NCI-H2171 (cell line): ENCODE data around the gene COL6A1.

ENCODE experiments used
- DNase-seq: peaks from one replicate; lab custom pipeline; 2025; lab: John Stamatoyannopoulos, UW

COL6A1 gene

DNA sequence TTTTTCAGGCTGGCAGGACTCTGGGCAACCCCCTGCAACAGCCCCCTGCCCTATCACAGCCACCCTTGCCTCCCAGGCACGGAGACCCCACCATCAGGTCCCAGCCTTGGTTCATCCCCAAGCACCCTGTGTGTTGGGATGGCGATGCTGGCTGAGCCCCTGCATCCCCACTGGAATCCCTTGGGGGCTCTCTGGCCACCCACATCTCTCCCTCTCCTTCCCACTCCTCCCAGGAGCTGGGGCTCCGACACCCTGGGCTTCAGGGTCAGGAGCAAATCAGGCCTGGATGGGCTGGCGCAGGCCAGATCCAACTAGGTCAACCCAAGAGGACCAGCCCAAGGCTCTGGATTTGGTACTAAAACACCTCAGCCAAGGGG lies 25.9 kb downstream of the COL6A1 start:
- no peak for DNase-seq

DNA sequence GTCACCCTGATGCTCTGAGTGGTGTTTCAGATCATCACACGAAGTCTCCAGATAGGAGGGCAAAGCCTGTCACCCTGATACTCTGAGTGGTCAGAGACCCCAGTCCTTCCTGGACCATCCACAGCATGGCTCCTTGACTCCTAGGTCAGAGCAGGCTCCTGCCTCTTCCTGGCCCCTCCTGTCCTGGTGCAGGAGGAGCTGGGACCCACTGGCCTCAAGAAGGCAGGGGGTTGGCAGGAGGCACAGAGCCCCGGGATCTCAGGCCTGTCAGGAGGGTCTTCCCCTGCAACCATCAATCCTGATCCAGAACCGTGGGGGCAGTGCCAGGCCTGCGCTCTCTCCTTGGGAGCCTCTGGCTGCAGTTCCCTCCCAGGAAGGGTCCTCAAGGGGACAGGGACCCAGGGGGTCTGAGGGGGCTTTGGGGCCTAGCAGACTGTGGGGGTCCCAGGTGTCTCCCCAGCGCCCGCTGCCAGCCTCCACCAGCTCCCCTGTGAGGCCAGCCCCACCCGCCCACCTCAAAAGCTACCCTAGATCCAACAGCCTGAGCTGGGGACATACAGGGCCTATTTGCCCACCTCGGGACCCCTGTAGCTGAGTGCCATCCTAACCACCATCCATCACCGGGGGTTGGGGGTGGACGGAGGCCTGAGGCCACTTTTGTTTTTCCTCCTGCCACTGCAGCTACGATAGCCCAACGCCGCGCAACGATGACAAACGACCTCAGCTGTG lies 27.5 kb downstream of the COL6A1 start:
- no peak for DNase-seq

DNA sequence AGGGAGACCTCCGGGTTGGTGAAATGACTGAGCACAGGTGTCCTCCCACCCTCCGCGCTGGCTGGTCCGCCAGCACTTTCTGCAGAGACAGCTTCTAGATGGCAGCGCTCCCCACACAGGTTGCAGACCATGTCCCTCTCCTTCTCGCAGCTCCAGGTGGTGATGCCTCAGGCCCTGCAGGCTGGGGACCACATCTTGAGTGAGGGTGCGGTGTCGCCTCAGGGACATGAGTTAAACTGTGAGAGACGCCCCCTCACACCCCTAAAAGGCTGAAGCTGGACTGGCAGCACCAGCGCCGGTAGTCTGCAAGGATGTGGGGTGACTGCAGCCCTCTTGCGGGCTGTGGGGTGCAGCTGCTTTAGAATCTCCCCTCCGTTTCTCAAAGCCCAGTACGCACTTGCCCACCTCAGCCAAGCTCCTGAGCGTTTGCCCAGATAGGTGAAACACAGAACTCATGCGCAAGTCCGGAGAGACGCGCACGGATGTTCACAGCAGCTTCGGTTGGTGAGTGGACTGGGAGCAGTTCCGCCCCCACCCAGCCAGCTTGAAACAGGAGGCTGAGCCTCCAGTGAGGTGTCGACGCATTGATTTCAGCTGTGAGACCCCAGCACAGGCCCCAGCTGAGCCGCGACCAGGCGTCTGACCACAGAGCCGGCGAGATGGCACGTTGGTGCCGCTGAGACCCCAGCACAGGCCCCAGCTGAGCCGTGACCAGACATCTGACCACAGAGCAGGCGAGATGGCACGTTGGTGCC lies 28.6 kb downstream of the COL6A1 start:
- no peak for DNase-seq

DNA sequence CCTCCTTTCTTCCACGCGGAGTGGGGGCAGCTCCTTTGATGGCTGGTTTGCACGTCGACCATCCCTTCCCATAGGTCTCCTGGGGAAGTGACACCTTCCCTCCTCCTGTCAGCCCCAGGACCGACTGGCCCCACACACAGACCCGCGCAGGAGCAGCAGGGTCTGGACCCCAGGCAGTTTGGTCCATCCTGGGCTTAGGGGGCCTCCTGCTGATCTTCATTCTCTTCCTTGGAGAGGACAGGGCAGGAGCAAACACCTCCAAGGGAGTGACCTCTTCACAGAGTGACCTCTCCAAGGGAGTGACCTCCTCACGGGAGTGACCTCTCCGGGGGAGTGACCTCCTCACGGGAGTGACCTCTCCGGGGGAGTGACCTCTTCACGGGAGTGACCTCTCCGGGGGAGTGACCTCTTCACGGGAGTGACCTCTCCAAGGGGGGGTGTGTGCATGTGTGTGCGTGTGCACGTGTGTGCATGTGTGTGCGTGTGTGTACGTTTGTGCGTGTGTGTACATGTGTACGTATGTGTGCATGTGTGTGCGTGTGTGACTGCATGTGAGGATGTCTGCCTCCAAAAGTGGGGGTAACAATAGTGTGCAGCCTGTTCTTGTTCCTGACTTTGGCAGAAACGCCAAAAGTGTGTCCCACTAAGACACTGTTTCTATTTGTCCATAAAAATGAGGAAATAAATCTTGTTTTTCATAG lies 29.8 kb downstream of the COL6A1 start:
- DNase-seq: no peak

DNA sequence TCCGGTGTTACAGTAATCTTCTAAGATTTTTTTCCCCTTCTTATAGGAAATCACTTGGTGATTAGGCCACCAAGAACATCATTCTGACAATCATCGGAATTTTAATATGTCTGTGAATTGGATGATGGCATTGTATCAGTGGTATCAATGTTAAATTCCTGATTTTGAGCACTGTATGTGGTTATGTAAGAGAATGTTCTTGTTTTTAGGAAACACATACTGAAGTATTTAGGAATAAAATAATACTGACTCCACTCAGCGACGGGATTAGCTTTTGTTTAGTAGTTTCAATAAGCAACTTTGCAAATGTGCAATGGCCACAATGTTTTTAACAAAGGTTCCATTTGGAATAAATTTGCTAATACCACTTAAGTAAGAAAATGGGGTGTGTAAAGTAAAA lies 30.6 kb downstream of the COL6A1 start:
- no peak for DNase-seq

DNA sequence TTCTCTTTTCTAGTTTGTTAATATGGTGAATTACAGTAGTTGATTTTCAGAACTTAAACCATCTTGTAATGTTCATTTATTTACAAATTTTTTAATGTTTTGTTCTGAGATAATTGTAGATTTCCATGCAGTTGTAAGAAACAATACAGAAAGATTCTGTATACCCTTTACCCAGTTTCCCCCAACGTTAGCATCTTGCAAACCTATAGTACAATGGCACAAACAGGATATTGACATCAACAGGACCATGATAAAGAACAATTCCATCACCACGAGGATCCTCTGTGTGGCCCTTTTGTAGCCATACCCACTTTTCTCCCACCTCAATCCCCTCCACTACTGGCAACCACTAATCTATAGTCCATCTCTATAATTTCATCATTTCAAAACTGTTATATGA lies 33.3 kb downstream of the COL6A1 start:
- no peak for DNase-seq

DNA sequence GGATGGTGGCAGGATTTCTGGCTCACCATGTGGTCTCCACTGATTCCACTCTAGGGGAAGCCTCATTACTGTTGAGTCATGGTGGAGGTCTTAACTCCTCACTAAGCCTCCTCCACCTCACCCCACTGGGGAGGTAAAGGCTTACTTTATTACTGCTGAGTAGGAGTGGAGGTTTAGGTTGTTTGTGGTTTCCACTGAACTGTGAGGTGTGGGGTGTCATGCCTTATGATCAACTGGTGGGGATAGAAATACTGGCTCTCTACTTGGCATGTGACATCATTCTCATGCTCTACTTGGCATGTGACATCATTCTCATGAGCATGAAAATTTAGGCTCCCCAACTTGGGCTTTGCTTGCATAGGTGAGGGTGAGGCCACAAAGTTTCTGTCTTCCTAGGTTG lies 35.6 kb downstream of the COL6A1 start:
- no peak for DNase-seq

DNA sequence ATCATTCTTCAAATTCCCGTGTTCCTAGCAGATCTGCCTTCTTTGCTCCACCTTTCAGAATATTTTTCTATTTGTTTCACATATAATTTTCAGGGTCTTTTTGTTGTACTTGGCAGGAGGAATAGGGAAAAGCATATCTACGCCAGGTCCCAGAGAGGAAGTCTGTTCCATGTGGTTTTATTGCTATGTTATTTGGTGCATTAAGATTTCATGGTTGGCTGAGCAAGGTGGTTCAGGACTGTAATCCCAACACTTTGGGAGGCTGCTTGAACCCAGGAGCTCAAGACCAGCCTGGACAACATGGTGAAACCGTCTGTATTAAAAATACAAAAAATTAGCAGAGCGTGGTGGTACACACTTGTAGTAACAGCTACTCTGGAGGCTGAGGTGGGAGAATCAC lies 36.1 kb downstream of the COL6A1 start:
- DNase-seq: no peak

DNA sequence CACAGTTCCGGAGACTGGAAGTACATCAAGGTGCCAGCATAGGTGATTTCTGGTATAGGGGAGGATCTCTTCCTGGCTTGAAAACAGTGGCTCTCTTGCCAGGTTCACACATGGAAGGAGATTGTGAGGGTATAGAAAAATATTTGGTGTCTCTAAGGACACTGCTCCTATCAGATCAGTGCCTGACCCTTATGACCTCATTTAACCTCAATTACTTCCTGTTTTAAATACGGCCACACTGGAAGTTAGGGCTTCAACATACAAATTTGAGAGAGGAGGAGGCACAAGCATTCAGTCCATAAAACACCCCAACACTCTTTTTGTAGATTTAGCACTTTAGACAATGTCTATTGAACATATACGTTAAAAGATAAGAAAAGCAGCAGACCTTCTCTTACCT lies 37.0 kb downstream of the COL6A1 start:
- DNase-seq: no peak

DNA sequence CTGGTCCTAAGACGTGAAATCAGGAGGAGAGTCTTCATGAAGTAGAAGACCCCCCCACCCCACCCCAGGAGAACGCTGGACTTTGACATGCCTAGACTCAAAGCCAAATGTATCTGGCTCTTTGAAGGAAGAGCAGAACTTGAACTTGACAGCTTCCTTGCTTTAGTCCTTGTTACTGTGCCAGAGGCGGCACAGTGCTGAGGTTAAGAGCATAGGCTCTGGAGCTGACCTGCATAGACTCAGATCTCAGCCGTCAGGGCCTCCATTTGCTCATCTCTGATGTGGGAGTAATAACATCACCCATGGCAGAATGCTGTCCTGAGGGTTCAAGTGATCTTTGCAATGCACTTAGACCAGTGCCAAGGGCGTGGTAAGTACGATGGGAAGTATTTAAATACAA lies 39.0 kb downstream of the COL6A1 start:
- DNase-seq: no peak

DNA sequence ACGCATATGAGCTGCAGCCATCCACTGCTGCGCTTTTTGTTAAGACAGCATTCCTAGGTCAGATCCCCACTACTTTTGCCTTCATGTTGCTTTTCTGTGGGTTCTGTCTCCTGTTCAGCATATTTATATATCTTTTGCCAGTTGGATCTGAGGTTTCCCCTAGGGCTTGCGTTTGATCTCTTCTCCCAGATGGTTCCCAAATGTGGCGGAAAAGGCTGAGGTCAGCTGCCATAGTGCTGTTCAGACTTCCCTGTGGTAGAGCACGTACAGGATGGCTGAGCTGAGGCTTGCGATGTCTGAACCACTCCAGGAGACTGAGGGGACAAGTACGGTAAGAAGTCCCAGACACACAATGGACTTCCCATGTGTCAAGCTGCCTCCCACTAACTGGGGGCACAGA lies 39.8 kb downstream of the COL6A1 start:
- no peak for DNase-seq

DNA sequence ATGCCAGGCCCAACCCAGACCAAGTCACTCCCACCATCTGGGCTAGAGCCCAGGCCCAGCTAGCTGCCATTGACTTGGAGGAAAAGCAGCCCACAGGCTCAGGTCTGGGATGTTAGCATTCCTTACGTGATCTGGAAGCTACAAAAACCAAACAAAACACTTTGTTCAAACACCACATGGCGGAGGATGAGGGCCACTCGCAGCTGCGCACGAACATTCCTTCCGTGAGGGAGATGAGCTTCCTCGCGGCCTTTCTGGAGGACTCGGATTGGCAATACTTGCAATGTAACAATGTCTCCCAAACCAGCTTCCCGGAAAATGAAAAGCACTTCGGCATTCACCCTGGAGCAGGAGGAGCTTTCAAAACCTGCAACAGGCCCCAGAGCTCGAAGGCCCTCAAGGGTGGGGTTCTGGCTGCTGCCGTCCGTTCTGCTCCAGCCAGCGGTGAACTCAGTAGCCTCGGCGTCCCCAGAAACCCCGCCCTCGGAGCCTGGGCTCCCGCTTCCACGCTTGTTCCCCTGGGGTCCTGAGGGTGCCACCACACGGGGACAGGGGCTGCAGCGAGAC lies 40.5 kb downstream of the COL6A1 start:
- no peak for DNase-seq

DNA sequence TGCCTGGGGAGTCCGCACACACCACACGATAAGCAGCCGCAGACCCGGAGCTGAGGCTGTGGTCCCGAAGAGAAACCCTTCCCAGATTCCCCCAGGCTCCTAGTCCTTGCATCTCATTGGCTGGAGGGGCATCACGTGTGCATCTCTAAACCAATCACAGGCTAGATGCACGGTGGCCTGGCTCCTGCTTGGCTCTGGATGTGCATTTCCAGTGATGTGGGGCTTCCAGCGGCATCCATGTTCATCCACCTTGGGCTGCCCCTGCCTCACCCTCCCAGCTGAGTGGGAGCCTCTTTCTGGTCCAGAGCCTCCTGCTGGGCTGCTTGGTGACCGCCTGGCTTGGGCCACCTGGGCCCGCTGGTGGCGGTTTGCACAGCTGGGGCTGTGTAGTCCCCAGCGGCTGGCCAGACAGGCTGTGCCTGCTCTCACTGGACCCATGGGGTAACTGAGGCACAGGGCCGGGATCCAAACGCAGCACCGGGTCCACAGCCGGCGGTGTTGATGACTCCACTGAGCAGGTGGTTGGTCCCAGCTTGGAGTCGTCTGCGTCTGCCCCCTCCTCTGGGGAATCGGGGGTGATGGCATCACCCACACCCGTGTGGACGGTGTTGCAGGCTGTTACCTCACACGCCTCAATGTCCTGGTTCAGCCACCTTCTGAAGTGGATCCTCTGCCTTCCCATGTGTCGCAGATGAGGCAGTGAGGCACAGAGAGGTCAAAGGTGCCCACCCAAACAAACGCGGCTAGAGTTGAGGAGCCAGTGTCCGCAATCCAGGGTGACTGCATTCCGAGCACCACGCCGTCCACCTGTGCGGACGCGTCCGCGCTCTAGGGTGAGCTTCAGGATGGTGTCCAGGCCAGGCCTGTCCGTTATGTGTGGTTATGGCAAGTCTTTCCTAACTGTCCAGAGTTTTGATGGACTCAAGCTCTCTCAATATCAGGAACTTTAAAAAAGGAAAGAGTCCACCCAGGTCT lies 41.3 kb downstream of the COL6A1 start:
- DNase-seq: no peak

DNA sequence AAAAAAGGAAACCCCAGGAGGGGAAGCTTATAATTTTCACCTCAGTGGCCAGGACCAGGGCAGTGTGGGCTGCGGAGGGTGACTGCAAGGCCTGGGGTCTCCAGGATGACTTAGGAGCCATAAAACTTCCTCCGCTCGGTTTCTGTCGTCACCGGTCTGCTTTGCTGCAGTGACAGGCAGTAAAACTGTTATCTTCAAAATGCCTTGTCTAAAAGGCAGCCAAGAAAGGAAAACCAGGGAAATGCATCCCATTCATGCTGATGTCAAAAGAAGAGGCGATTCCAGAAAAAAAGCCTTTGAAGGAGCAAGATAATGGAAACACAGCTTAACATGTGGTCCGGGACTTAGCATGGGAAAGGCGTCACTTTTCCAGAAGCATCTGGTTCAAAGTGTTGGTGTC lies 42.0 kb downstream of the COL6A1 start:
- no peak for DNase-seq

DNA sequence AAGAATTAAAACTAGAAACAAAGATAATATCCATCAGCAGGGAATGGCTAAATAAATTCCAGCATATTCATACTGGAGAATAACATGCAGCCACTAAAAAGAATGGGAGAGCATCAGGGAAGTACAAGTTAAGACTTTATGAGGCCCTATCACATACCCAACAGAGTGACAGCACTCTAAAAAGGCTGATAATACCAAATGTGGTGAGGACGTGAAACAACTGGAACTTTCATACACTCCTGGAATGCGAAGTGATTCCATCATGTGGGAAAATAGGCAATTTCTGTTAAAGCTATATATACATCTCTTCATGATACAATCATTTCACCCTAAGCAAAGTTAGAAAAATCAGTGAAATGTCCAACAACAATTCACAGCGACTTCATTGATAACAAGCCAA lies 42.6 kb downstream of the COL6A1 start:
- DNase-seq: no peak

DNA sequence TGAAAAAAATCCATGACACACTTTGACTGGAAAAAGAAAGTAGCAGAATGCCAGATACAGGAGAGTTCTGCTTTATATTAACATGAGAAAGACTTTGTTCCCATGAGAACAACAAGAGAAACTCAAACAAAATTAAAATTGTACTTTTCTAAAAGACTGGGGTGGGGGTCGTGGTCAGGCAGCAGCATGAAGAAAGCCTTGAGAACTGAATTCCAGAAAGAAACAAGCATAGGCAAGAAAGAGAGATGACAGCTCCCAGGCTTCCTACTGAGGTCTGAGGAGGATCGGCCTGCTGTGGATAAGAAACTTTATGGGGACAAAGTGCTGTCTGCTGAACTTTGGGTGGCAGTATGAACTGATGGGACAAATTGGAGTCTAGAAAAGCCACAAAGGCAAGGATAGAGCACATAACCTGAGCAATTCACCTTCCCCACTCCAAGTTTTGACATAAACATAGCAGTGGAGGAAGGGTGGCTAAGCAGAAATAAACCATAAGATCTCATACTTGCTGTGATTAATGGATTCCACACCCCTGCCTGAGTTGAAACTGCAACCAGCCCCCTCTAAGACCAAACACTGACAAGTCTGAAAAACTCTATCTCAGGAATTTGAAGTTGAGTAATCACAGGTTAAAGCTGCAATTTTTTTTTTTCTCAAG lies 43.7 kb downstream of the COL6A1 start:
- no peak for DNase-seq

DNA sequence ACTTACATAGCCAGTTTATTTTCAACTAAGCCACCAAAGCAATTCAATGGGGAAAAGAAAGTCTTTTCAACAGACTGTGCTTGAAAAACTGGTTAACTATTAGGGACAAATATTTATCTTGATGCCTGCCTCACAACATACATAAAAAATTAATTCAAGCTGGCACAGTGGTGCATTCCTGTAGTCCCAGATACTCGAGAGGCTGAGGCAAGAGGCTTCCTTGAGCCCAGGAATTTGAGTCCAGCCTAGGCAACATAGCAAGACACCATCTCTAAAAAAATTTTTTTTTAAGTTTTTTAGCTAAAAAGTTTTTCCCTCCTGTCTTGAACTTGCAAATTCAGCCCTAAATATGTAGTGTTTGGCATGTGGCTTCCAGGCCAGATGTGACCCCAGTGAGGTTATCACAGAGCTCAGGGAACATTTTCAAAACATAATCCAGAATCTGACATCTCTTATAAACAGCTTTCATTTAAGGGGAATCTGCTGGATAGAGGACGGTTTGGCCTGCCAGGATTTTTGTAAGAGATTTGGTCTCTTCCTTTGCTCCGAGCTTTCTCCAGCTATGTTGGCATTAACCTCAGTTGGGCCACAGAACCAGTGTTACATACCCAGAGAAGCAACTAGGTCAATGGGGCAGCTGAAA lies 46.4 kb downstream of the COL6A1 start:
- no peak for DNase-seq

DNA sequence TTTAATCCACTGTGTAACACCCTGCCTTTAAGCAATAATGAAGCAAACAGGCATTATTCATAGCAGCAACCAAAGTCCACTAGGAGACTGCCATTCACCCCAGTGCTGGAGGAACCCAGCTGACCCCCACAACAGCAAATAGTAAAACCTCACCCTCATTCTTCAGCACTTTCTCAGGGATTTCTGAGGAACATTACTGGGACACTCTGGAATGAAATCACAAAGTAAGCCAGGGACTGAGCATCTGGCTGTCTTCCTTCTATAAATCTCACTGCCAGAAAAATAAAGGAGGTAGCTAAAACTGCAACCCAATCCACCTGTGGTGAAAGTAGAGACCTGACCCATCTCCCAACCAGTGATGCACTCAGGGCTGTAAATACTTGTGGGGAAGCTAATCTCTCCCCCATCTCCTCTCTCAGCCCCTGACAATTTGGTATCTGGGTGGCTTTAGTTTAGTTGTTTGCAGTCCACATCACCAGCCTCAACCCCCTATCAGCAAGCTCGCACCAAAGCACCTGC lies 47.1 kb downstream of the COL6A1 start:
- DNase-seq: no peak

DNA sequence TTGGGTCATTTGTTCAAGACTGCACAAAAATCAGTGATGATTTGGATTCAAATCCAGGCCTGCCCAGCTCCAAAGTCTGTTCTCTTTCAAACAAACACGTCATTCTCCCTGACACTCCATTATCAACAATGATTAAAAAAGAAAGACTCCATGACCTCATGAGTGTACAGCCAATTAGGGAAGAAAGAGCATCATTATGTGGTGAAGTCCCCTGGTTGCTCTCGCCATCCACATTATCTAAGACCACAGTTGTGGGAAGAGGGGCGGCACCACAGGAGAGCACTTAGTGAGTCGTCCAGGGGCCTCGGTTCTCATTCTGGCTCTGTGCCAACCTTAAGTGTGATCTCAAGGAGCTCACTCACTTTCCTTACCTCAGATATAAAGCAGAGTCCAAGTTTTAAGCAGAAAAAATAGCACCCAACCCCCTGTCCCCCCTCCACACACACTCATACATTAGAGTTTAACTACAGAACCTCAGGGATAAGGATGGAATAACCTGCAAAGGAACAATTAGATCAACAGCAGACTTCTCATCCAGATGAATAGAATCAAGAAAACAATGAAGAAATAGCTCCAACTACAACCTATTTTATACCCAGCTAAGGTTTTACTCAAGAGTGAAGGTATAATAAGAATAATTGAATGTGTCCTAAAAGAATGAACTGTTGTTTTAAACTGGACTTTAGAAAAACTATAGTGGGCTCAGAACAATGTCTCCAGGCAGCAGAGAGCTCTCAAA lies 47.8 kb downstream of the COL6A1 start:
- DNase-seq: no peak

DNA sequence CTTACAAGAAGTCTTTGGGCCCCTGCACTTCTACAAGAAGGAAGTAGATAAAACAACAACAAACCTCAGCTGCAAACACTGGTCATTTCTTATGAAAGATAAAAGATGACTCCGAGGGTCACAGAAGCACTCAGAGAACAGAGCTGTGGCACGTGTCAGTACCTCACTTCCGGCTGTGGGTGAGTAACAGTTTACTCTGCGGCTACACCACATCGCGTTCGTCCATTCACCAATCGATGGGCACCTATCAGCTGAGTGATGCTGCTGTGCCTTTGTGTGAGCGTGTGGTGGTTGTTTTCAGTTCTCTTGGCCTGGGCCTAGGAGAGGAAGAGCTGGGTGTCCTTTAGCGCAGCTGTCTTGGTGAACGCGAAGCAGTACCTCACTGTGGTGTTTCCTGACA lies 49.9 kb downstream of the COL6A1 start:
- no peak for DNase-seq
